Peyer's patch (tissue), 4 donors: ENCODE data around the gene CLEC20A.

Experiments used
- CTCF ChIP-seq, 6 experiments: fragments of 450-650 bp in 4 of 6; fragments of 200-600 bp in 2 of 6; sonication (generic) in 1 of 6; IDR thresholded peaks; one replicate each; pipeline ENCODE4 v1.5.1; 2017 to 2019; ENCODE audit warnings: antibody characterized with exemption in 6 of 6, mild to moderate bottlenecking in 3 of 6, moderate library complexity in 1 of 6
- POLR2A ChIP-seq, 2 donors: fragments of 450-650 bp; IDR thresholded peaks; one replicate each; pipeline ENCODE4 v1.5.1; 2017; ENCODE audit warnings: antibody characterized with exemption in 2 of 2, mild to moderate bottlenecking in 2 of 2, moderate library complexity in 2 of 2

- TF ChIP-seq CTCF (IDR thresholded peaks at IDR 0.05): no peak
- TF ChIP-seq POLR2A (IDR thresholded peaks at IDR 0.05): no peak
Measured at GRCh38 chr1:178538192-178538916, 41.6 kb upstream of the CLEC20A start.
